HepG2 (cell line): ENCODE results near the gene KCNMA1. TPM values are rescaled to one million over a fixed set of nuclear protein-coding genes. Genes with fewer than 3 reads are reported as not detected.

Experiments
- ATAC-seq: fragments of 200-7000 bp; cut with Tn5 transposase; 3 replicates; pipeline ENCODE4 v1.9.1; 2020; ENCODE audit warnings: mild to moderate bottlenecking, moderate library complexity
- BruUV-seq: library from RNA; stranded (reverse); fragments of 400-500 nt; replicated peaks from 2 replicates; lab custom pipeline; 2021; lab: Mats Ljungman, UMichigan
- CTCF ChIA-PET: fragments of 300-600 bp; formaldehyde crosslinking; extraction: SDS; loops from one replicate; lab custom pipeline; 2021; ENCODE audit warnings: low total read pairs, inconsistent platforms, low intra/inter-chr PET ratio; lab: Yijun Ruan, JAX
- POLR2A ChIA-PET: fragments of 350-600 bp; sonication (Branson Sonifier 250); formaldehyde crosslinking; loops from one replicate; lab custom pipeline; 2020; ENCODE audit warnings: antibody characterized with exemption, inconsistent platforms; lab: Yijun Ruan, JAX
- DNase-seq: peaks from one replicate; pipeline ENCODE4 v3.0.0-alpha.2; 2015; ENCODE audit warnings: low spot score
- FAIRE-seq: peaks from 3 replicates; lab custom pipeline; 2011; peaks lifted over from hg19 to GRCh38; lab: Jason Lieb, UNC
- H2AFZ ChIP-seq: one replicate; pipeline ENCODE4 v1.6.1; 2011; ENCODE audit warnings: low read length, inconsistent platforms
- H3K27ac ChIP-seq: fragments of 300-600 bp; 3 replicates; pipeline ENCODE4 v1.8.0; 2011; ENCODE audit warnings: mixed run types, mild to moderate bottlenecking, mixed read lengths, low read length, inconsistent platforms; ENCODE audit not compliant: insufficient read depth; ENCODE audit errors: extremely low read length
- H3K27me3 ChIP-seq, 2 experiments: fragments of 200-600 bp in 1 of 2; 2 replicates in 1 of 2; 3 replicates in 1 of 2; pipeline versions ENCODE4 v1.6.0 to v1.8.0; 2011; ENCODE audit warnings: low read length in 2 of 2, mild to moderate bottlenecking in 2 of 2, moderate library complexity in 2 of 2, inconsistent platforms in 1 of 2; ENCODE audit not compliant: insufficient read depth in 2 of 2, control insufficient read depth in 1 of 2
- H3K36me3 ChIP-seq, 2 experiments: fragments of 200-600 bp in 1 of 2; replicated peaks in 1 of 2; 2 replicates in 1 of 2; 3 replicates in 1 of 2; pipeline versions ENCODE4 v1.5.1 to v1.8.0; 2011; ENCODE audit warnings: low read length in 2 of 2, inconsistent platforms in 1 of 2; ENCODE audit not compliant: insufficient read depth in 2 of 2, control insufficient read depth in 1 of 2
- H3K4me1 ChIP-seq: 2 replicates; pipeline ENCODE4 v1.5.1; 2012; ENCODE audit warnings: low read length, inconsistent platforms; ENCODE audit not compliant: insufficient read depth
- H3K4me2 ChIP-seq: 2 replicates; pipeline ENCODE4 v1.6.0; 2011; ENCODE audit warnings: low read depth, low read length, inconsistent platforms
- H3K4me3 ChIP-seq, 3 experiments: fragments of 200-600 bp in 1 of 3; sonication (generic), shearing (Covaris generic) in 1 of 3; replicated peaks in 1 of 3; 2 replicates each; pipeline ENCODE4 v1.5.1; 2011 to 2016; ENCODE audit warnings: low read length in 3 of 3, inconsistent platforms in 2 of 3, low read depth in 2 of 3, mild to moderate bottlenecking in 2 of 3, control low read depth in 1 of 3, mixed read lengths in 1 of 3; ENCODE audit not compliant: insufficient read depth in 1 of 3
- H3K79me2 ChIP-seq: one replicate; pipeline ENCODE4 v1.6.1; 2011; ENCODE audit warnings: low read length, inconsistent platforms; ENCODE audit not compliant: insufficient read depth
- H3K9ac ChIP-seq: 2 replicates; pipeline ENCODE4 v1.6.0; 2011; ENCODE audit warnings: mild to moderate bottlenecking, low read depth, low read length, inconsistent platforms; ENCODE audit not compliant: insufficient read depth
- H3K9me3 ChIP-seq: 2 replicates; pipeline ENCODE4 v1.5.1; 2012; ENCODE audit warnings: mild to moderate bottlenecking, low read length
- H4K20me1 ChIP-seq: 2 replicates; pipeline ENCODE4 v1.6.0; 2011; ENCODE audit warnings: inconsistent platforms, mild to moderate bottlenecking, low read length, moderate library complexity; ENCODE audit not compliant: insufficient read depth
- HNRNPL ChIP-seq: fragments of 200-400 bp; formaldehyde crosslinking; IDR thresholded peaks from 2 replicates; pipeline ENCODE4 v1.6.1; 2017; ENCODE audit warnings: mild to moderate bottlenecking, low read depth, low read length
- SNAPC2 ChIP-seq: sonication (generic); formaldehyde crosslinking; IDR thresholded peaks from 2 replicates; pipeline ENCODE4 v1.8.1; 2022; ENCODE audit warnings: mild to moderate bottlenecking, missing genetic modification reagents
- TSC22D2 ChIP-seq: sonication (generic); formaldehyde crosslinking; IDR thresholded peaks from 2 replicates; pipeline ENCODE4 v1.5.1; 2020; ENCODE audit warnings: missing genetic modification reagents, mild to moderate bottlenecking, borderline replicate concordance
- ZNF44 ChIP-seq: sonication (generic); formaldehyde crosslinking; IDR thresholded peaks from 2 replicates; pipeline ENCODE4 v1.5.1; 2020; ENCODE audit warnings: mild to moderate bottlenecking, missing genetic modification reagents
- ZNF605 ChIP-seq: sonication (generic); formaldehyde crosslinking; IDR thresholded peaks from 2 replicates; pipeline ENCODE4 v1.8.0; 2022; ENCODE audit warnings: mild to moderate bottlenecking, missing genetic modification reagents
- WGBS: methylation state at CpG from one replicate; pipeline ENCODE4 v1.1.6; 2017; ENCODE audit warnings: low lambda C conversion rate; 5-methylcytosine and 5-hydroxymethylcytosine counted together
- in situ Hi-C: cut with HindIII; loops from 2 replicates; pipeline ENCODE4 v1.10.0; 2017; ENCODE audit warnings: low pct_unique_long_range_greater_than_20kb; ENCODE audit not compliant: extremely low pct_ligation_motif_present
- intact Hi-C: fragments of 100-400 bp; cut with micrococcal nuclease; formaldehyde crosslinking; loops from one replicate; pipeline ENCODE4 v1.10.0; 2022; ENCODE audit not compliant: unreplicated experiment
- polyA plus RNA-seq, 8 experiments: library from polyadenylated mRNA; depleted of rRNA in 3 of 8; stranded (reverse) in 7 of 8; unstranded in 1 of 8; fragments of >200 nt; fragmentation: Illumina TruSeq in 4 of 8; extraction: Trizol in 4 of 8; gene quantifications; 2 replicates each; pipeline versions ENCODE4 v1.2.1 to v1.2.3, GENCODE V29; 2011 to 2016; ENCODE audit warnings: low read depth in 4 of 8, missing spikeins in 1 of 8, mixed read lengths in 1 of 8; ENCODE audit not compliant: insufficient read depth in 1 of 8
- total RNA-seq, 5 experiments: library from RNA; depleted of rRNA; stranded (reverse); fragments of >200 nt; fragmentation: Illumina TruSeq; extraction: Trizol; gene quantifications; 2 replicates each; pipeline ENCODE4 v1.2.3, GENCODE V29; 2016; ENCODE audit warnings: low read depth in 1 of 5
- TF ChIP-seq, protein P1 (sequence below): sonication (generic); formaldehyde crosslinking; IDR thresholded peaks from 2 replicates; pipeline ENCODE4 v1.4.0; 2020; ENCODE audit warnings: missing genetic modification reagents

KCNMA1 gene
- total and polyA plus RNA-seq, 2 of the 13 experiments (the other 11 are each of a cell fraction or from before 2014, with no cell fraction given), result 0.02 TPM; not detected in 1

DNA sequence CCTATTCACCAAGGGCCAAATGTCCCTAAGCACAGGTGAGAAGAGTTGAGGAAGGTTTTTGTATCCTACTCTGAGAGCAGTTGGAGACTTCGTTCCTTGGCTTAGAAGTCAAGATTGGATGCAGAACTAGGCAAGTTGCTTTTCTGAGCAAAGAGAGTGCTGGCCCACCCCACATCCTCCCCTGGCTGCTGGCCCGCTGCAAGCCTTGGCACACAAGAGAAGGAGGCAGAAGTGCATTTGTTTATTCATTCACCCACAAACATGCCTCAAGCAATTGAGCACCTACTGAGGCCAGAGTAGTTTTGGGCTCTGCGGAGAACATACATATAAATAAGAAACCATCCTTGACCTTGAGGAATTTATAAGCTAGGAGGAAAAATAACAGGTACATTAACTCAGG is 318.9 kb downstream of the KCNMA1 start:
- Histone ChIP-seq H3K36me3 (no peaks in the 10 kb centered on the region), H3K4me1 (no peaks in the 10 kb centered on the region), H3K9me3 (no peaks in the 10 kb centered on the region), H3K27me3 (no peaks in the 10 kb centered on the region), H3K4me3 (no peak overlapping the region), H4K20me1 (no peaks in the 10 kb centered on the region), H3K9ac (no peak overlapping the region), H3K4me2 (no peak overlapping the region), H3K27ac (no peak overlapping the region), H3K79me2 (no peaks in the 10 kb centered on the region), H2AFZ (no peak overlapping the region)
- WGBS, result 13% methylated on average over 3 of the region's 3 CpGs
- no TSS peak for BruUV-seq
- intact Hi-C loops, result no loop called here
- FAIRE-seq (no peak), ATAC-seq (no peak), DNase-seq (no peak)
- TF ChIP-seq TSC22D2 (CRISPR knock-in tag) (no peak), HNRNPL (no peak), ZNF44 (no peak), ZNF605 (CRISPR knock-in tag) (no peak)
- ChIA-PET POLR2A (no interaction called here), CTCF (no interaction called here)
- in situ Hi-C loops, result no loop called here

DNA sequence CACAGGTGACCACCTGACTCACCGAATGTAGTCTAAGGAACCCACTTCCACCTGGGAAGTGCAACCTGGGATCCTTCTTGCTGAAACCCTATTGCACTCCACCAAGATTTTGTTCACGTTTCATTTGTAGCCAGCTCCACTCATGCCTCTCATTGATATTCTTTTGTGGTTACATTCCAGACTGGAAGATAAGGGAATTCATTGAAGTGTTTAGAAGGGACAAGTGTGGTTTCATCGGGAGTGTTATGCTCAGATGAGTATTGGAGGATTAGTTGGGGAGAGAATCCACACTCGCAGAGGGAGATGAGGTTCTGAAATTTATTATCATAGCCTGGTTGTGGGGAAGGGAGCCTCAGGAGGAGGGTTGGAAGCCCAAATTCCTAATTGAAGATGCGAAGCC is 320.4 kb downstream of the KCNMA1 start:
- WGBS, result 1% methylated on average over 5 of the region's 5 CpGs
- H3K36me3 ChIP-seq, result no peaks in the 10 kb centered on the region
- DNase-seq (no peak), ATAC-seq (no peak)
- no peaks in the 10 kb centered on the region for H3K79me2 ChIP-seq
- H2AFZ ChIP-seq, result no peak overlapping the region
- H3K4me3 ChIP-seq, result no peak overlapping the region
- POLR2A ChIA-PET, result no interaction called here
- H3K4me2 ChIP-seq, result no peak overlapping the region
- intact Hi-C loops, result no loop called here
- BruUV-seq, result no TSS peak
- H4K20me1 ChIP-seq, result no peaks in the 10 kb centered on the region
- H3K27me3 ChIP-seq, result no peaks in the 10 kb centered on the region
- TF ChIP-seq, protein P1, sequence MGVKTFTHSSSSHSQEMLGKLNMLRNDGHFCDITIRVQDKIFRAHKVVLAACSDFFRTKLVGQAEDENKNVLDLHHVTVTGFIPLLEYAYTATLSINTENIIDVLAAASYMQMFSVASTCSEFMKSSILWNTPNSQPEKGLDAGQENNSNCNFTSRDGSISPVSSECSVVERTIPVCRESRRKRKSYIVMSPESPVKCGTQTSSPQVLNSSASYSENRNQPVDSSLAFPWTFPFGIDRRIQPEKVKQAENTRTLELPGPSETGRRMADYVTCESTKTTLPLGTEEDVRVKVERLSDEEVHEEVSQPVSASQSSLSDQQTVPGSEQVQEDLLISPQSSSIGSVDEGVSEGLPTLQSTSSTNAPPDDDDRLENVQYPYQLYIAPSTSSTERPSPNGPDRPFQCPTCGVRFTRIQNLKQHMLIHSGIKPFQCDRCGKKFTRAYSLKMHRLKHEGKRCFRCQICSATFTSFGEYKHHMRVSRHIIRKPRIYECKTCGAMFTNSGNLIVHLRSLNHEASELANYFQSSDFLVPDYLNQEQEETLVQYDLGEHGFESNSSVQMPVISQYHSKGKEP, result no peak
- no peak for TF ChIP-seq SNAPC2
- TF ChIP-seq, all 625 proteins: peak for 0
- H3K4me1 ChIP-seq, result no peaks in the 10 kb centered on the region
- CTCF ChIA-PET, result no interaction called here
- H3K9me3 ChIP-seq, result no peaks in the 10 kb centered on the region
- H3K9ac ChIP-seq, result no peak overlapping the region
- FAIRE-seq, result no peak
- no peak overlapping the region for H3K27ac ChIP-seq
- in situ Hi-C loops, result no loop called here
